Caco-2 (cell line): ENCODE measurements around the gene GALT. TPM values are rescaled to one million over a fixed set of nuclear protein-coding genes. Genes with fewer than 3 reads are reported as not detected.
A peak's percentile ranks its signal among the peaks of the same experiment; 100 is the strongest.

Experiments
- Bru-seq: library from RNA; stranded (reverse); fragments of 400-500 nt; gene quantifications from one replicate; lab custom pipeline; 2021; lab: Mats Ljungman, UMichigan
- BruChase-seq, 2 experiments: library from RNA; stranded (reverse); fragments of 400-500 nt; gene quantifications; one replicate each; lab custom pipeline; 2021; lab: Mats Ljungman, UMichigan
- BruUV-seq: library from RNA; stranded (reverse); fragments of 400-500 nt; replicated peaks from 2 replicates; lab custom pipeline; 2021; lab: Mats Ljungman, UMichigan
- CTCF ChIA-PET: fragments of 300-600 bp; sonication (Branson Sonifier 250); formaldehyde crosslinking; loops from one replicate; lab custom pipeline; 2022; ENCODE audit warnings: antibody characterized with exemption; lab: Charles Lee
- POLR2A ChIA-PET: fragments of 300-600 bp; sonication (Branson Sonifier 250); formaldehyde crosslinking; loops from one replicate; lab custom pipeline; 2022; ENCODE audit warnings: antibody characterized with exemption; lab: Charles Lee
- DNase-seq, 2 experiments: peaks; one replicate each; pipeline versions ENCODE4 v3.0.0 to v3.0.0-alpha.2; 2020 to 2022
- H3K27me3 ChIP-seq: replicated peaks from 2 replicates; pipeline ENCODE4 v1.6.0; 2011; ENCODE audit warnings: low read length; ENCODE audit not compliant: control insufficient read depth, insufficient read depth
- H3K36me3 ChIP-seq: 2 replicates; pipeline ENCODE4 v1.5.1; 2011; ENCODE audit warnings: low read length; ENCODE audit not compliant: control insufficient read depth, insufficient read depth
- H3K4me1 ChIP-seq: fragments of 250-450 bp; sonication (Bioruptor Pico); 2 replicates; pipeline ENCODE4 v1.5.1; 2020; ENCODE audit warnings: mild to moderate bottlenecking
- H3K4me3 ChIP-seq: 2 replicates; pipeline ENCODE4 v1.5.1; 2011; ENCODE audit warnings: low read depth, mild to moderate bottlenecking, control low read depth, low read length
- H3K9me3 ChIP-seq: fragments of 250-450 bp; sonication (Bioruptor Pico); 2 replicates; pipeline ENCODE4 v1.5.1; 2020; ENCODE audit warnings: mild to moderate bottlenecking, moderate library complexity
- H3K27ac Mint-ChIP-seq: one replicate; pipeline ENCODE4 v1.8.0; 2022; ENCODE audit warnings: mixed read lengths; ENCODE audit not compliant: unreplicated experiment
- H3K27me3 Mint-ChIP-seq: one replicate; pipeline ENCODE4 v1.8.0; 2022; ENCODE audit warnings: mixed read lengths; ENCODE audit not compliant: insufficient read depth, unreplicated experiment
- H3K36me3 Mint-ChIP-seq: one replicate; pipeline ENCODE4 v1.8.0; 2022; ENCODE audit warnings: mild to moderate bottlenecking, mixed read lengths; ENCODE audit not compliant: insufficient read depth, unreplicated experiment
- H3K4me1 Mint-ChIP-seq: one replicate; pipeline ENCODE4 v1.8.0; 2022; ENCODE audit warnings: low read depth, mixed read lengths; ENCODE audit not compliant: unreplicated experiment
- H3K4me3 Mint-ChIP-seq: one replicate; pipeline ENCODE4 v1.8.0; 2022; ENCODE audit warnings: mild to moderate bottlenecking, moderate library complexity, mixed read lengths; ENCODE audit not compliant: unreplicated experiment
- H3K9me3 Mint-ChIP-seq: one replicate; pipeline ENCODE4 v1.8.0; 2022; ENCODE audit warnings: mixed read lengths; ENCODE audit not compliant: unreplicated experiment
- intact Hi-C: fragments of 100-400 bp; cut with micrococcal nuclease; formaldehyde crosslinking; loops from one replicate; pipeline ENCODE4 v1.10.0; 2022; ENCODE audit not compliant: unreplicated experiment
- long read RNA-seq: library from polyadenylated mRNA; stranded (forward); transcript quantifications from one replicate; pipeline ENCODE4 v2.0.0, GENCODE V29; 2022
- total RNA-seq: library from RNA; stranded (reverse); gene quantifications from 2 replicates; pipeline ENCODE4 v1.2.3, GENCODE V29; 2022
- TF ChIP-seq, protein P1 (sequence below), 2 experiments: fragments of 200-600 bp in 1 of 2; IDR thresholded peaks; 1 replicate in 1 of 2; 2 replicates in 1 of 2; pipeline versions ENCODE4 v1.5.1 to v1.8.0; 2011 to 2022; ENCODE audit warnings: antibody characterized with exemption in 1 of 2, control low read depth in 1 of 2, inconsistent platforms in 1 of 2, low read depth in 1 of 2, low read length in 1 of 2, mild to moderate bottlenecking in 1 of 2, moderate library complexity in 1 of 2; ENCODE audit not compliant: insufficient read depth in 1 of 2, severe bottlenecking in 1 of 2, unreplicated experiment in 1 of 2

Gene GALT
- total RNA-seq, result 50.1 and 52.0 TPM in 2 replicates
- Bru-seq, nascent RNA, result percentile 78 among the genes with signal in this experiment
- BruChase-seq, experiment 1, labeled RNA remaining after a 2-hour chase, result percentile 80 among the genes with signal in this experiment
- percentile 80 among the genes with signal in this experiment for BruChase-seq, experiment 2, labeled RNA remaining after a 6-hour chase
- long read RNA-seq, transcript GALT-201 (11 exons, 1,768 nt), result major isoform, 34 of 85 reads
- long read RNA-seq, partial matches to known transcripts, result 12 of 85 reads
- long read RNA-seq, other reads (novel, unspliced or antisense), result 36 of 85 reads

GRCh38 chr9:34646211-34647083 is at the start of gene GALT:
Gene GALT (plus strand): TSS chr9:34646675. CDS start chr9:34646705, 30 bp downstream.
- ChIA-PET CTCF (interaction anchor here (0.5 to 2.6 kb wide), 14 partner anchors 9 to 502 kb away, joined by 3 to 25 read pairs (median 4); partner anchors contain the start of genes ARID3C, DCTN3, RPP25L and SIGMAR1), POLR2A (interaction anchor here (0.7 to 2.0 kb wide), 4 partner anchors 8 to 55 kb away, joined by 3 to 7 read pairs (median 4); partner anchors contain the start of gene SIGMAR1)
- Histone ChIP-seq H3K4me3 (peak within 1 kb of the TSS; percentile 77), H3K9me3 (no peaks in the 10 kb centered on the region), H3K4me1 (peaks cover 34% of the 10 kb centered on the region), H3K36me3 (no peaks in the 10 kb centered on the region), H3K27me3 (no peaks in the 10 kb centered on the region)
- Mint-ChIP-seq H3K4me1 (peaks cover 25% of the 10 kb centered on the region), H3K27ac (peak within 1 kb of the TSS; percentile 77), H3K27me3 (no peaks in the 10 kb centered on the region), H3K4me3 (peak within 1 kb of the TSS; percentile 81), H3K36me3 (peaks cover 16% of the 10 kb centered on the region), H3K9me3 (no peaks in the 10 kb centered on the region)
- TF ChIP-seq, protein P1, sequence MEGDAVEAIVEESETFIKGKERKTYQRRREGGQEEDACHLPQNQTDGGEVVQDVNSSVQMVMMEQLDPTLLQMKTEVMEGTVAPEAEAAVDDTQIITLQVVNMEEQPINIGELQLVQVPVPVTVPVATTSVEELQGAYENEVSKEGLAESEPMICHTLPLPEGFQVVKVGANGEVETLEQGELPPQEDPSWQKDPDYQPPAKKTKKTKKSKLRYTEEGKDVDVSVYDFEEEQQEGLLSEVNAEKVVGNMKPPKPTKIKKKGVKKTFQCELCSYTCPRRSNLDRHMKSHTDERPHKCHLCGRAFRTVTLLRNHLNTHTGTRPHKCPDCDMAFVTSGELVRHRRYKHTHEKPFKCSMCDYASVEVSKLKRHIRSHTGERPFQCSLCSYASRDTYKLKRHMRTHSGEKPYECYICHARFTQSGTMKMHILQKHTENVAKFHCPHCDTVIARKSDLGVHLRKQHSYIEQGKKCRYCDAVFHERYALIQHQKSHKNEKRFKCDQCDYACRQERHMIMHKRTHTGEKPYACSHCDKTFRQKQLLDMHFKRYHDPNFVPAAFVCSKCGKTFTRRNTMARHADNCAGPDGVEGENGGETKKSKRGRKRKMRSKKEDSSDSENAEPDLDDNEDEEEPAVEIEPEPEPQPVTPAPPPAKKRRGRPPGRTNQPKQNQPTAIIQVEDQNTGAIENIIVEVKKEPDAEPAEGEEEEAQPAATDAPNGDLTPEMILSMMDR (IDR thresholded peaks at IDR 0.05; ENCODE audit: insufficient read depth in 1 of 2, low read depth in 1 of 2, low read length in 1 of 2, severe bottlenecking in 1 of 2, unreplicated experiment in 1 of 2), result peak; percentile 36 to 61
- BruUV-seq, result TSS peak; percentile 51
- intact Hi-C loops, result loop anchor here (1.0 to 2.0 kb wide), 2 partner anchors 9 to 18 kb away; partner anchors contain the start of gene SIGMAR1
- peak; percentile 97 to 98 for DNase-seq

GRCh38 chr9:34599546-34599945 is 46.9 kb upstream of the GALT start:
- no peak for DNase-seq

More at GRCh38 chr9:34599546-34599945, 46.9 kb upstream of the GALT start:
- CTCF ChIA-PET, result interaction anchor here (1.4 to 1.6 kb wide), 2 partner anchors 51 to 196 kb away, joined by 4 to 5 read pairs; no protein-coding TSS in a partner anchor
- Mint-ChIP-seq H3K27ac (no peak overlapping the region), H3K4me1 (no peaks in the 10 kb centered on the region), H3K36me3 (no peaks in the 10 kb centered on the region), H3K4me3 (no peak overlapping the region), H3K27me3 (peaks cover 11% of the 10 kb centered on the region), H3K9me3 (no peaks in the 10 kb centered on the region)
- POLR2A ChIA-PET, result no interaction called here
- Histone ChIP-seq H3K27me3 (no peaks in the 10 kb centered on the region; the same call in 1 of the 2 replicates), H3K36me3 (no peaks in the 10 kb centered on the region), H3K9me3 (no peaks in the 10 kb centered on the region), H3K4me3 (no peak overlapping the region), H3K4me1 (no peaks in the 10 kb centered on the region)
- TF ChIP-seq, protein P1 (IDR thresholded peaks at IDR 0.05; ENCODE audit: insufficient read depth in 1 of 2, low read depth in 1 of 2, low read length in 1 of 2, severe bottlenecking in 1 of 2, unreplicated experiment in 1 of 2), result no peak
- intact Hi-C loops, result no loop called here
- BruUV-seq, result no TSS peak
